Urothelium cell line (cell line): ENCODE results near the gene IL16.
"Not testable (repeated sequence)": the region's sequence is repeated elsewhere in the genome, so short reads cannot be mapped to it uniquely, and the experiment has no call there.

Source experiments
- DNase-seq: peaks from one replicate; pipeline ENCODE4 v3.0.0; 2011; ENCODE audit warnings: low spot score, mixed read lengths
- FAIRE-seq: peaks from 2 replicates; lab custom pipeline; 2011; peaks lifted over from hg19 to GRCh38; lab: Jason Lieb, UNC

Gene IL16

DNA sequence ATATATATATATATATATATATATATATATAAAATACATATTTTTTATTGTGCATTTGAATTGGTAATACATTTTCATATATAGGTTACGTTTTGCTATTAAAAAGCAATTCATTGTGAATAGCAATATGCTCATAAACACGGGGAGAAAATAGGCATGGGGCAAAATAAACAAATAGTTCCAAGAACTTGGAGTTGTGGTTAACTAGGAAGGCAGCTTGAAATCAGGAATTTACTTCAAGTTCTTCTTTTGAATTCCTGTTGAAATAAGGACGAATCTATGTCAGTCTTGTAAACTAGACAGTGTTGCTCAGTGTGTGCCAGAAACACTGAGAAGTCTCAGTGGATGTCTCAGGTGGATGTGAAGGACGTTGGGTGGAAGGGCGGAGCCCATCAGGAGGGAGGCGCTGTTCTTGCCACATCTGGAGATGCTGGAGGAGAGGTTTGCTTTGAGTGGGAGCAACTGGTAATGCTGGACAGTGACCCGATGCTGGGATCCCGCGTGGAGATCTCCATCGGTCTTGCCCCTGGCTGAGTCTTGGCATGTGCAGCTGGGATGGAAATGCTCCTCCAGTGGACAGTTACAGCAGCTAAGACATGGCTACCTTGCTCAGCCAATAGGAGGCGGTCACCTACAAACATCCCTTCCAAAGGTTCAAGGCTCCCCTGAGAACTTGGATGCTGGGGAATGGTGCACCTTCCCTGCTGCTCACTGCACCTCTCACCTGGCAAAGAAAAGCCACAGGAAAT is 2.5 kb downstream of the IL16 start:
- FAIRE-seq (no peak), DNase-seq (no peak)

DNA sequence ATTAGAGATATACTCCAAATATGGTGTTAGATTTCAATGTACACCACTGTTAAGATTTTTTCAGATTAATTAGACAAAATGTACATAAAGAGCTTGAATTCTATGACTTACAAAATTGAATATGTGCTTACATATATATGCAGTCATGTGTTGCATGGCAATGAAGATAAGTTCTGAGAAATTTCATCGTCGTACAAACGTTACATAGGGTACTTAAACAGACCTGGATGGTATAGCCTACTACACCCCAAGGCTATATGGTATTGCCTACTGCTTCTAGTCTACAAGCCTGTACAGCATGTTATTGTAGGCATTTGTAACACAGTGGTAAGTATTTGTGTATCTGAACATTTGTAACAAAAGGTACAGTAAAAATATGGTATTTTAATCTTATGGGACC is 9.3 kb downstream of the IL16 start:
- no peak for FAIRE-seq
- no peak for DNase-seq

DNA sequence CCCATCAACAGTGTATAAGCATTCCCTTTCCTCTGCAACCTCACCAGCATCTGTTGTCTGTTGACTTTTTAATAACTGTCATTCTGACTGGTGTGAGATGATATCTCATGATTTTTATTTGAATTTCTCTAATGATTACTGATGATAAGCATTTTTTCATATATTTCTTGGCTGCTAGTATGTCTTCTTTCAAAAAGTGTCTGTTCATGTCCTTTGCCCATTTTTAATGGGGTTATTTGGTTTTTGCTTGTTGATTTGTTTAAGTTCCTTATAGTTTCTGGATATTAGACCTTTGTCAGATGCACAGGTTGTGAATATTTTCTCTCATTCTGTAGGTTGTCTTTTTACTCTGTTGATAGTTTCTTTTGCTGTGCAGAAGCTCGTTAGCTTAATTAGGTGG is 11.3 kb downstream of the IL16 start:
- DNase-seq, FAIRE-seq: not testable (repeated sequence)

DNA sequence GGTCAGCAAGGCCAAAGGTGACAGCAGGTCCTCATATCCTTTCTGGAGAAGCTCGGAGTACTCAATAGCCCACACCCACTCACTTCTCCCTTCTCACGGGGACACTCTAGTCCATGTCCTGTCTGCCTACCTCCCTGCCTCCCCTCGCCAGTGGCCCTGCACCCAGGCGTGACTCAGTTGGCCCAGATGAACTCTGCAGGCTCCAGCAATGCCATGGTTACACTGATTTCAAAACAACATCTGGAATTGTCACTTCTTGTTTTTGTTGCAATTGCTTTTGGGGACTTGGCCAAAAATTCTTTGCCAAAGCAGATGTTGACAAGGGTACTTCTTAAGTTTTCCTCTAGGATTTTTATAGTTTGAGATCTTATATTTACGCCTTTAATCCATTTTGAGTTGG is 13.0 kb downstream of the IL16 start:
- no peak for DNase-seq
- FAIRE-seq = no peak

DNA sequence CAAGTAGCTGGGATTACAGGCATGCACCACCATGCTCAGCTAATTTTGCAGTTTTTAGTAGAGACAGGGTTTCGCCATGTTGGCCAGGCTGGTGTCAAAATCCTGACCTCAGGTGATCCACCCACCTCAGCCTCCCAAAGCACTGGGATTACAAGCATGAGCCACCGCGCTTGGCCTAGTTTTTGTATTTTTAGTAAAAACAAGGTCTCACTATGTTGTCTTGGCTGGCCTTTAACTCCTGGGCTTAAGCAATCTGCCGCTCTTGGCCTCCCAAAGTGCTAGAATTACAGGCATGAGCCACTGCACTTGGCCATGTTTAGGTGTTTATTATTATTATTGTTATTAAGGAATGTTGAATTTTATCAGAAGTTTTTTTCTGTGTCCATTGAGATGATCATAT is 14.7 kb downstream of the IL16 start:
- FAIRE-seq = no peak
- DNase-seq = no peak

DNA sequence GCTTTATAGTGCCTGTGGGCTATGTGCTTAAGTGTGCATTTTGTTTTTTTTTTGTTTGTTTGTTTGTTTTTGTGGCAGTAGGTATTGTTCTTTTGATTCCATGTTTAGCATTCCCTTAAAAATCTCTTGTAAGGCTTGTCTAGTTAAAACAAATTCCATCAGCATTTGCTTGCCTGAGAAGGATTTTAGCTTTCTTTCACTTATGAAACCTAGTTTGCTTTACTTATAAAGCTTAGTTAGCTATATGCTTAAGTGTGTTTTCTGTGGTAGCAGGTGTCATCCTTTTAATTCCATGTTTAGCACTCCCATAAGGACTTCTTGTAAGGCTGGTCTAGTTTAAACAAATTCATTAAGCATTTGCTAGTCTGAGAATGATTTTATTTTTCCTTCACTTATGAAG is 17.3 kb downstream of the IL16 start:
- no peak for DNase-seq
- no peak for FAIRE-seq

DNA sequence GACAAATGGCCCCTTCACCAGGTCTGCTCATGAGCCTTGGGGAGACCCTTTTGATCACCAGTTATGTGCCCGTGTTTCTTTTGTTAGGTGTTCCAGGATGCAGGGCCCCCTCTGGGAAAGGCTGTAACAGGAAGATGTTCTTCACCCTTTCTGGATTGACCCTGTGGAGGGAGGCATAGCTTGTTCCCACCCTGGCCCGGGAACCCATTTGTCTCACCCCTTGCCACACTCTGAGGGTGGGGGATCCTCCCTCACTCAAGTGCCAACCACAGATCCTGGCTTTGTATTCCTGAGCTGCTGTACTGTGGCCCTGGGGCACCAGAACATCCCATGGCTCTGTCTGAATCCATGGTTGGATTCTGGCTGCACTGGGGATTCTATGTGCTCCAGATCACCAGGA is 18.9 kb downstream of the IL16 start:
- FAIRE-seq = no peak
- no peak for DNase-seq

DNA sequence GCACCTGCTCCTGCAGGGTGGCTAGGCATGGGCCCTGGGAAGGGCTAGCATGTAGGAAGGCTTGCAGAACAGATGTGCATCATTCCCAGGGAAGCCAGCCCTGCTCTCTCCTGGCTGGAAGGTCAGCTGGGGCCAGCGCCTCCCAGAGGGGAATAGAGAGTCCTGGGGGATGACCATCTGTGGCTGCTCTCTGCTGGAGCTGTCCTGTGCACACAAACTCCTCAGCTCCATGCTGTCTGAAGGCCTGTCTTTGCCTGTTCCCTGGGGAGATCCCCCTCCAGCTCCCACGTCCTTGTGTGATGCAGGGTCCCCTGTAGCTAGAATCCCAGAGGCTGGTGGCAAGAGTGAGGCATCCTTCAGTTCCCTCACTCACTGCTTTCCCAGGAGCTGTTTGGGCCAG is 19.3 kb downstream of the IL16 start:
- DNase-seq (no peak), FAIRE-seq (no peak)

DNA sequence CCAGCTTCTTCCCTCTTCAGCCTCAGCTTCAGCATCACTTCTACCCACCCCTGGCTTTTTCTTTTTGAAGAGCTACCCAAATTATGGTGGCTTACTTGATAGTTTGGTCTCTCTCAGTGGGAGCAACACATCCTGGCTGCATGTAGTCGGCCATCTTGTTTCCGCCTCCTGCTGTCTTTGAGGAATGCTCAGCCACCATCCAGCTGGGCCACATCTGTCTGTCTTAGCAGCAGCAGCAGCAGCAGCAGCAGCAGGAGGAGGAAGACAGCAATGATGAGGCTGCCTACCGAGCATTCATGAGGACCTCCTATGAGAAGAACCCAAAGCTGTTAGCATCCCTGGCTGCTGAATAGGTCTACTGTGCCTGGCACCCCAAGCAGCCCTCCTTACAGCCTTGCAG is 19.7 kb downstream of the IL16 start:
- FAIRE-seq = peak; percentile 78

DNA sequence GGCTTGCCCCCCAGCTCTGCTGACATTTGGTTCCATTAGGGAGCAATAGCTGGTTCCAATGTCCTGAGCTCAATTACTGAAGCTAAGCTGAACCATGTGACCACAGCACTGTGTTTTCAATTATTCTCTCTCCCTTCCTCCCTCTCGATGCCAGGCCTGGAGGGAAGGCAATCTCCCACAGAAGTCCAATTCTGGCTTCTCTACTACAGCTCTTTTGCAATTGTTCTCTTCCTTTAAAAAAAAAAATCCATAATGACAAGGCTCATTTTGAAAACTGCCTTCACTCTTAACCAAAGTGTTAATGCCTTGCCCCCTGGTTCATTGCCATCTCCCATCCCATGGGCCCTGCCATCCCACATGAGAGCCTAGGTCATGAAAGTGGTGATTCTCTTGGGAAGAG is 24.8 kb downstream of the IL16 start:
- no peak for FAIRE-seq

More for the DNA sequence above, 19.7 kb downstream of the IL16 start:
- no peak for DNase-seq

DNA sequence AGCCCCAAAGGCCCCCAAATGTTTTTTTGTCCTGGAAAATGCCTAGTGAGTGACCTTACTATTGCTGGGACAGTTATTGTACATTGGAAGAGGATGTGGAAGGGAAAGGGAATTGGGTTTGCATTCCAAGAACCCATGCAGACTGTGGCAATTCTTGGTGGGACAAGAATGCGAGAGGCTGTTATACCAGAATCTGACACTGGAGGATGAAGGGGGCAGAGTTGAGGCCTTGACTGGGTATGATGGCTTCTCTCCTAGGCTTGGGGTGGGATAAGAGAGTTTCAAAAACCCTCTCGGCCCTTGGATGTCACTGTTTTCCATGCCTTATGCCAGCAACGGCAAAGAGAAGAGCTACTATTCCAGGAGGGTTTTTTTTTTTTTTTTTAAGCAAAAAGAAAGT is 25.3 kb downstream of the IL16 start:
- DNase-seq (no peak), FAIRE-seq (no peak)

More for the DNA sequence above, 24.8 kb downstream of the IL16 start:
- no peak for DNase-seq

DNA sequence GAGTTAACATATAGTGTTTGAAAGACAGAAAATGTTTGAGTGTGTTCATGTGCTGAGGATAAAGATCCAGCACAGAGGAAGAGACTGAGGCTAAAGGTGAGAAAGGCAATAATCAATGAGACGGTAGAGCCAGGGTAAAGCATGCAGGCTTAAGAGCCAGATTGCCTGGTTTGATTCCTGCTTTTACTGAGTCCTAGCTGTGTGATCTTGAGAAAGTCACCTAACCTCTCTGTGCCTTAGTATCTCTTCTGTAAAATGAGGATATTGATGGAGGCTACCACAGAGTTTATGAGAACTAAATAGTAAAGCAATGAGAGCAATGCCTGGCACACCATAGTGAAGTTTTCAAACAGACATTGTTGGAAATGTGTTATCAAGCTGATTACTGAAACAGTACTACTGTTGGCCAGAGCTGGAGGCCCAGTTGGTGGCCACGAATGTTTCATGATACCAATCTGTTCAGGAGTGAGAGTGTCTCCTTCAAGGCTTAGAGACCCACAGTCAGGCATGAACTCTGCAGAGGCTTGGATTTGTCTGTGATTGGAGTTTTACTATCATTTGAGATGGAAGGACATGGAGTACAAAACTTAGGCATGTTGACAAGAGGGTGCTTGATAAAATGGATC is 26.8 kb downstream of the IL16 start:
- DNase-seq (no peak), FAIRE-seq (no peak)

DNA sequence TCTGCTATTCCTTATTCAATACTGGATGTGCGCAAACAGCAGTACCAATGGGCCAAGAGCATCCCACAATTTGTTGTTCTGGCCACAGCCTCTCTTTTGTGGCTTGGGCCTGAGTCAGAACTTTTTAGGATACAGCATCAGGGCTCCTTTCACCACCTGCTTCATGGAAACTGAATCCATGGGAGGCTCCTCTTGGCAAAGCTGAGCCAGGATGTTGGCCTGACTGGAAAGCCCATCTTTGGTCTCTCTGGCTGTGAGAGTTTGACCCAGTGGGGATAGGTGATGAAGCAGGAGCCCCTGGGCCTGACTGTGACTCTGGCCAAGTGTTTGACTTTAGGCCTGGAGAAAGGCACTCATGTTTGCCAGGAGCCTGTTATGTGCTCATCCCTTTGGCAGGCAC is 27.6 kb downstream of the IL16 start:
- FAIRE-seq (no peak), DNase-seq (no peak)

DNA sequence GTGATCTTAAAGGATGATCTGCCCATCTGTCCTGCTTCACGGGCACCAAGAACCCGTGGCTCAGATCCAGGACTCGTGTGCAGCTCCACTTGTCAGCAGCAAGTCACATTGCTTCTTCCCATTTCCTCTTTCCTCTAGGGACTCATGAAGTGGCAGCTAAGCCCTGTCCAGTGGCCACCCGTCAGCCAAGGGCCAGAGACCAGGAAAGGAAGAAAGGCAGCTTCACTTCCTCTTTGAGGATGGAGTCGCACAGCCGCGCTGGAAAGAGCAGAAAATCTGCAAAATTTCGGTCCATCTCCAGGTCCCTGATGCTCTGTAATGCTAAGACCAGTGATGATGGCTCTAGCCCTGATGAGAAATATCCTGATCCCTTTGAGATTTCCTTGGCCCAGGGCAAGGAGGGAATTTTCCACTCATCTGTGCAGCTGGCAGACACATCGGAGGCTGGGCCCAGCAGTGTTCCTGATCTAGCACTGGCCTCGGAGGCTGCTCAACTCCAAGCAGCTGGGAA is 28.5 kb downstream of the IL16 start:
- no peak for FAIRE-seq

DNA sequence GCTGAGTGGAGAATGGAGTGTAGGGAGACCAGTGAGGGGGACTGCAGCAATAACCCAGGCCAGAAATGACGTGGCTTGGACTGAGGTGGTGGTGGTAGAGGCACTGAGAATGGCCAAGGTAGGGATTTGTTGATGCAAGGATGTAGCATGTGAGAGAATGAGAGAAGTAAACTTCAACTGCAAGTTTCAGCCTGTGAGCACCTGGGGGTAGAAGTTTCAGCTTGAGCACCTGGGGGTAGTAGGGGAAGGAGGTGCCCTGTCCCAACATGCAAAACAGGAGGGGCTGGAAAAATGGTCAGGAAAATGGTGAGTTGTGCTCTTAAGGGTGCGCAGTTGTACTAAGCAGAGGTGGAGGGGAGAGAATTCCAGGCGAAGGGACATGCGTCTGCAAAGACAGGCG is 31.0 kb downstream of the IL16 start:
- DNase-seq = no peak
- no peak for FAIRE-seq

More for the DNA sequence above, 28.5 kb downstream of the IL16 start:
- no peak for DNase-seq

DNA sequence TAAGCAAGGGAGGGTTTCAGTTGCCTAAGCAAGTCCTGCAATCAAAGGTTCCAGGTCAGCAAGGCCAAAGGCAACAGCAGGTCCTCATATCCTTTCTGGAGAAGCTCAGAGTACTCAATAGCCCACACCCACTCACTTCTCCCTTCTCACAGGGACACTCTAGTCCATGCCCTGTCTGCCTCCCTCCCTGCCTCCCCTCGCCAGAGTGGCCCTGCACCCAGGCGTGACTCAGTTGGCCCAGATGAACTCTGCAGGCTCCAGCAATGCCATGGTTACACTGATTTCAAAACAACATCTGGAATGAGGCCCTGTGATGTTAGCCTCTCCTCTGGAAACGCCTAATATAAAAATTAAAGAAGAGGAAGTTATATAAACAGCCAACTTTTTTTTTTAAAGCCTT is 32.9 kb downstream of the IL16 start:
- peak; percentile 50 for FAIRE-seq
- DNase-seq = no peak

DNA sequence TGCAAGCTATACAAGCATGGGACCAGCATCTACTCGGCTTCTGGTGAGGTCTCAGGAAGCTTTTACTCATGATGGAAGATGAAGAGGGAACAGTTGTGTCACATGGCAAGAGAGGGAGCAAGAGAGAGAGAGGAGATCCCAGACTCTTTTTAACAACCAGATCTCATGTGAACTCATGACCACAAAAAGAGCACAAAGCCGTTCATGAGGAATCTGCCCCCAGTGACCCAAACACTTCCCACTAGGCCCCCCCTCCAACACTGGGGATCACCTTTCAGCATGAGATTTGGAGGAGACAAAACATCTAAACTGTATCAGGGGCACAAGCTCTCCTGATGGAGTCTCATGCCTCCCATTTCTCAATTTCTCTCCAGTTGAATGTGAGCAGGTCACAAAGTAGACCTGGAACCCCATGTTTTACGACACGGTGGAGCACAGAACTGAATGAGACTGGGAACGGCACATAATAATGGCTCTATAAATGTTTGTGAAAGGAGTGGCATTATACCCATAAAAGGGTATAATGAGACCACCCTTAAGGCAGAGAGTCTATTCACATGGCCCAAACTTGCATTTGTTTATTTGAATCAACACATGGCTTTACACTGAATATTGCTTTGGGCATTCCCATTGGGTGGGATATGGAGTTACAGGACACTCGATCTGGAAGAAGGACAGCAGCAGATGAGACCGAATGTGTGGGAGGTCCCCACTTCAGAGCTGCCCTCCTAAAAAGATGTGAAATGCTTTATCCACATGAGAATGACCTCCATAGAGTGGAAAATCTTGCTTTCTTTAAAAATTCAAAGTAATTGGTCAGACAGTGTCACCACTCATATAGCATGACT is 38.8 kb downstream of the IL16 start:
- FAIRE-seq (no peak), DNase-seq (no peak)

DNA sequence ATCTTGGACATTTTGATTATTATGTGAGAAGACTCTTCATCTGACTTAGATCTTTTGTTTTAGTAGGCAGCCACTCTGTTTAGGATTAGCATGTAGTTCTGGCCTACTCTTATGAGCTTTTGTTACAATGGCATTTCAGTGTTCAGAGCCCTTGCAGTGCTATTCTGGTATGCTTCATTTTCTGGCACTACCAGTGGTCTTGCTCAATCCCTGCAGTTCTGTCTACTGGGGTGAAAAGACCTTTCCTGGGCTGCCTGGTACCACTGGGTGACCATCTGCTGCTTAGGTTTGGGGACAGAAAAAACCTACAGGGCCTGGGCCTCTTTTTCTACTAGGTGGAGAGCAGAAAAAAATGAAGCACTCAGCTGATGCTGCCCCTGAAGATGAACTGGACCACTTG is 42.5 kb downstream of the IL16 start:
- FAIRE-seq (no peak), DNase-seq (no peak)

DNA sequence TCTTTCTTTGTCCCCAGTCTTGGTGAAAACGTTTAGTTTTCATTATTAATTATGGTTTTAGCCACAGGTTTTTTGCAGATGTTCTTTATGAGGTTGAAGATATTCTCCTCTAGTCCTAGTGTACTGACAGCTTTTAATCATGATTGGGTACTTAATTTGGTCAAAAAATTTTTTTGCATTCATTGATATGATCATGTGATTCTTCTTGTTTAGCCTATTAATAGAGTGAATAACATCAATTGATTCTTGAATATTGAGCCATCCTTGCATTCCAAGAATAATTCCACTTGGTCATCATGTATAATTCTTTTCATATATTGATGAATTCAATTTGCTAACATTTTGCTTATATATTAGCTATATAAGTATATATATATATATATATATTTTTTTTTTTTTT is 46.1 kb downstream of the IL16 start:
- DNase-seq (no peak), FAIRE-seq (no peak)

DNA sequence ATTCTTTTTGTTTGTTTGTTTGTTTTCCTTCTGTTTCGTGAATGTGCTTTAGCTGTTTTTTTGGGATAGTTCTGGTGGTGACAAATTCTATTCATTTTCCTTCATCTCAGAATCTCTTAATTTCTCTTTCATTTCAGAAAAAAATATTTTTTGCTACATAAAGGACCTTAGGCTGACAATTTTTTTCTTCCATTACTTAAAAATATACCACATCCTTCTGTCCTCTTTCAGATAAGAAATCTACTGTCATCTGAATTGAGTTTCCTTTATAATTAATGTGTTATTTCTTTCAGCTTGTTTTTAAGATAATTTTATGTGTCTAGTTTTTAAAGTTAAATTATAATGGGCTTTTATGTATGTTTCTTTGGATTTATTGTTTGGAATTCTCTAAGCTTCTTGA is 47.6 kb downstream of the IL16 start:
- DNase-seq = no peak
- no peak for FAIRE-seq

DNA sequence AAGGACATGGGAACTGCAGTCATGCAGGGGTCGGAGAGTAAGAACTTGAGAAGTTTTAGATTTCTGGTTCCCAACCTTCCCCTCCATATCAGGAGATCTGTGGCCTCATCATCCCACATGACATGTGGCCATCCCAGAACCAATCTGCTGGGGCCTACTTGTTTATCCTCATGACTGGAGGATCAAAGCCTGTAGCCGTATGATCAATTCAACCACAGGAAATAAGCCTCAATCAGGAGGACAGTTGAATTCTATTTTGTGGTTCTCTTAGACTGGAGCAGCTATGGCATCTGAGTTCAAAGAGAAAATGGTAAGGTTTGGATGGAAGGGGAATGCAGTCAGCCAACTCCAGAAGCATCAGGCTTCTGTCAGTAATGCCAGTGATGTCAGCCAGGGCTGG is 57.2 kb downstream of the IL16 start:
- FAIRE-seq (no peak), DNase-seq (no peak)
